HG02943 (cell line): ENCODE measurements around the gene SPSB4.

Experiments
- ATAC-seq: cut with Tn5 transposase; IDR thresholded peaks from one replicate; pipeline ENCODE4 v1.9.1; 2021; ENCODE audit warnings: mild to moderate bottlenecking, low read depth, moderate library complexity; ENCODE audit not compliant: unreplicated experiment

The SPSB4 gene

GRCh38 chr3:141093397-141093796 lies 42.2 kb downstream of the SPSB4 start:
- no peak for ATAC-seq

DNA sequence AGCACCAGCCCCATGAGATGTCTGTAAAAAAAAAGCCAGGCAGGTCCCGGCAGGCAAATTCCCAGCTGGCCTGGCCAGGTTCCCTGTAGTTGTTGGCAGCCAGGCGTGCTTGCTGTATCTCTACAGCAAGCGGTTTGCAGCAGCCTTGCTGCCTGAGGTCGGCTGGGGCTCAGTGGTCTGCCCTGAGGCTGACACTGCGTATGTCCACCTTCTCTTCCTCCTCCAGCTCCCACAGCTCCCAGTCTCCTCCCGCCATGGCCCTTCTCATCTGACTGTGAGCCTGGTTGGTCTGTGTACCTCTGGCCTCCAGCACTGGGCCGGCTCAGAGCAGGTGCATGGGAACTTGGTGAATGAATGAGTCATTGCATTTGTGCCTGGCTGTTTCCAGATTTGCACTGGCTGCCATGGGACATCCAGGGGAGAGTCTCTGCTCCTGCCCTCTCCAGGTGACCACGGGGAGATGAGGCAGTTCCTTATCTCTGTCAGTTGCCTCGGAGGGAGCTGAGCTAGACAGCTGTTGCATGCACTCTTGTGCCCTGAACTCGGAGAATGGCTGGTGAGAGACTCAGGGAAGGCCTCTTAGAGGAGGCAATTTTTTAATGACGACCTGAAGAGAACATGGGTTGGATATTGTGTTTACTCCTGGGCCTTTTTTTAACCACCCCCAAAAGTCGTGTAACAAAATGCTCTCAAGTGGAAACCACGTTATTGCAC lies 43.0 kb downstream of the SPSB4 start:
- no peak for ATAC-seq

DNA sequence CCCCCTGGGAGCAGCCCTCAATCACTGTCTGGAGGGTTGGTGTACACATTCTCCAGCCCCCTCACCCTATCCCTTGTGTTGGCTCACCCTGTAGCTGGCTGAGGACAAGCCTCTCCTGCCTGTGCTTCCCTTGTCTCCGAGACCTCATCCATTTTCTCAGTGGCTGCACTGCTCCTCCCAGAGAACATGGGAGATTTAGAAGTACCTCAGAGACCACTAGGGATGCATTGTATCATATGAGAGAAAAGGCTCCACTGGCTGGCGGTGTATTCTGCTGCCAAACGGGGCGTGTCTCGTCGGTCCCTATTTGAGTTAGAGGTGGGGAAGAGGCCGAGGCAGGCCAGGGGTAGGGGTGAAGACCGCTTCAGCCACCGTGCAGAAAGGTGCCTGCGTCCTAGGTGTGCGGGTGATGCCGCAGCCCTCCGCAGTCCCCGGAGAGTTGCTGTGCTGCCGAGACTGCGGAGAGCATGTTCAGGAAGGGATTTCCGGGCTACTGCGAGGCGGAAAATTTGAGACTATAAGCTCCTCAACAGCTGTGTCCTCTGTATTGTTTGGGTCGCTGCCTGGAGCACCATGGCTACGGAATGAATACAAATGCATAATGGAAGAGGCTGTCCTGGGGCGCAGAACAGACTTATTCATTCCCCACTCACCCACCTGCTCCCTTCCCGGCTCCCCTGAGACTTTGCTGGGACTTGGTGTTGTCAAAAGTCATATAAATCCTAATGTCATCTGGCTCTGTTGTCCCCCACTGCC lies 43.8 kb downstream of the SPSB4 start:
- ATAC-seq: no peak

- no peak for ATAC-seq
Measured at GRCh38 chr3:141095546-141095937, 44.4 kb downstream of the SPSB4 start.

DNA sequence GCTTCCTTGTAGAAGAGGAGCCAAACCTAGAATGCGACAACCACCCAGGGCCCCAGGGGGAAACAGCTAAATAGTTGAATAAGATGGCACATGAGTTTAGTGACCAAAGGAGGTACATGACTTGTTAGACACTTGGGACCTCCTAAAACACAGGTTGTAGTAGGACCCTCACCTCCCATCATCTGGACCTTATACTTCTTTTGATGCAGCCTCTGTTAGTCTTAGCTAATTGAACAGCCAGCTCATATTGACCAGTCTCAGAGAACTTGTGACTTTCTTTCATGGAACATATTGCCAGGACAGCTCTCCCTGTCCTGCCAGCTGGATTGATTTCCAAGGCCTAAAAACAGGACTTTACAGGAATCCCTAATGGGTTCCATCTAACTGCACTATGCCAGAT lies 45.0 kb downstream of the SPSB4 start:
- ATAC-seq: no peak

DNA sequence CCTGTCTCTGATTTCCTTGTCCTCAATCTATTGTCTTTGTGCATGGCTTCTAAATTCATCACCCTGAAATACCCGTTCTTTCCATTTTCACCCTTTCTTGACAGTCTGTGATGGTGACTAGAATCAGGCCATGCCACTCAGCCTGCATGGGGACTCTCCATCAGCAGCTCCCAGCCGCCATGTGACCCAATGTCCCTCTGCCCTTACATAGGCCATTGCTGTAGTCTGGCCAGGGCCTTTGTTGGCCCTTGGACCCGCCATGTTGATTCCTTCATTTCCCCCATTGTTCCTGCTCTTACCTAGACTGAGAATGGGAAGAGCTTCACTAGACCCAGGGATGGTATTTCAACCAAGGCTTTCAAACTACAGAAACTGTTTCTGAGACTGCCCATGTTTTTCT lies 45.8 kb downstream of the SPSB4 start:
- ATAC-seq: no peak

- no peak for ATAC-seq
Measured at GRCh38 chr3:141100112-141100511, 49.0 kb downstream of the SPSB4 start.

DNA sequence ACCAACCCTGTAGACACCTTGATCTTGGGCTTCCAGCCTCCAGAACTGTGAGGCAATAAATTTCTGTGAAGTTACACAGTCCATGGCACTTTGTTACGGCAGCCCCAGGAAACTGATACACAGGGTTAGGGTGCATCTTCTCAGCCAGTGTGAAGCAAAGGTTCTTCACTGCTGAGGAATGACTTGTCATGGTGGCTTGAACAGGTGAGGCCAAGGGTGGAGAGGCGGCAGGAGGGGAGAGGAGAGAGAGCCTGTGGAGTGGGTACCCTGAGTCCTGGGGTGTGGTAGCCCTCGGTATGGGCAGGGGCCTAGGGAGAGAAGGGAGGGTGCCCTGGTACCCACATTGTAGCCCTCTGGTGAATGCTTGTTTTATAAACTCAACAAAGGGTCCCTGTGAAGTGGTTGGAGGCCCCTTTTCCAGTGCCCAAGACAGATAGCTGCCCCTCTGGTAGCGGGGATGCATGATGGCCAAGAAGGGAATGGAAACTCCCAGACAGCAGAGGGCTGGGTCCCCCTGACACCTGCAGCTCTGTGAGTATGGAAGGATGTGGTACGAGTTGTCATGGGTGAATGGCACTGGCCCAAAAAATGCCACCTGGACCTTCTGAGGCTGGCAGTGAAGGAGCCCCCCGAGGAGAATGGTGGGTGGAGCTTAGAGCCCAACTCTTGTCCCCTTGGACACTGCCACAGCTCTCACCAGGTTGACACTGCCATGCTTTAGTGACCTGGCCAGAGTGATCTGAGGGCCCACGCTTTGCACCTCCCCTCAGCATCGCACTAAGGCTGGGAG lies 49.6 kb downstream of the SPSB4 start:
- ATAC-seq: no peak

DNA sequence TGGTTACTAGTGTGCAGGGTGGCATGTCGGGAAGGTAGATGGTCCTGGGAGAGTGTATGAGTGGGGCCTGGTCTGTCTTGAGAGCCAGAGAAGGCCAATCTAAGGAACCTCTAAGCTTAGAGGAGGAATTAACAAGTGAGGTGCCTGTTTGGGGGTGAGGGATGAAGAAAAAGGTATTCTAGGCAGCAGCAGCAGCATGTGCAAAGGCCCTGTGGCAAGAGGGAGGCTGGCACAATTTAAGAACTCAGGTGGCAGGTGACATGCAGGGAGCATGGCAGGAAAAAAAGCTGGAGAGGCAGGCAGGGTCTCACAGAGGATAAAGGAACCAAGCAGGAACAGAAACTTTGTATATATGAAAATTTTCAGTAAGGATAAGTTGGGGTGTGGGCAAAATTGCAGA lies 51.2 kb downstream of the SPSB4 start:
- ATAC-seq: no peak

DNA sequence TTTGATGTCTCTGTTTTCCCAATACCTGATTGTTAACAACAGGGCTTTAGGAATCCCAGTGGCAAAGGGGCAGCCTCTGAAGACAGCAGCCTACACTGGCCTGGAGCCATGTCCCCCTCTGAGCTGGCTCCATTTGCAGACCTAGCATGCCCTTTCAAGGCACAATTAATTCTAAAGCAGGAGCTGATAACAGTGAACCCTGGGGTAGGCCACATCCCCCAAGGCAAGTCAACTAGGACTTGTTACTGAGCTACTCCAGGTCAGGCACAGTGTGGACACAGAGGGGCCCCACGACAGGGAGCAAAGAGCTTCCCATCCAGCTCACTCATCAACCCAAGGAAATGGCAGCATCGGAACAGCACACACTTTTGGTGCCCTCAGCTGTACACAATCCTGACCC lies 51.9 kb downstream of the SPSB4 start:
- ATAC-seq: no peak

DNA sequence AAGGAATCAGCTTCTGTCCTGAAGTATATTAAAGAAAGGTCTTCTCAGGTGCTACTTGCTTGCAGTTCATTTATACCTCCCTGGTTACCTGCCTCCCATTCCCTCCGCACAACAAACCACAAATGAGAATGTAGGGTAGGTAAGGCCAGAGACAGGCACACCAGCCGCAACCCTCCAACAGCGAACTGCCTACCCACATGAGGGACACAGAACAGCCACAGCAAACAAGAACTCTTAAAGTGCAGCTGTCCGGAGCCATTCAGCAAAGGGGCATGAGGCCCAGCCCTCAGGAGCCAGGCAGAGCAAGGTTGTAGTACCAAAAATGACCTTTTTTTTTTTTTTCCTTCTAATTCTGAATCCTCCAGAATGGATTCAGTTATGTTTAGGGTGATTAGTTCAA lies 52.4 kb downstream of the SPSB4 start:
- ATAC-seq: no peak

DNA sequence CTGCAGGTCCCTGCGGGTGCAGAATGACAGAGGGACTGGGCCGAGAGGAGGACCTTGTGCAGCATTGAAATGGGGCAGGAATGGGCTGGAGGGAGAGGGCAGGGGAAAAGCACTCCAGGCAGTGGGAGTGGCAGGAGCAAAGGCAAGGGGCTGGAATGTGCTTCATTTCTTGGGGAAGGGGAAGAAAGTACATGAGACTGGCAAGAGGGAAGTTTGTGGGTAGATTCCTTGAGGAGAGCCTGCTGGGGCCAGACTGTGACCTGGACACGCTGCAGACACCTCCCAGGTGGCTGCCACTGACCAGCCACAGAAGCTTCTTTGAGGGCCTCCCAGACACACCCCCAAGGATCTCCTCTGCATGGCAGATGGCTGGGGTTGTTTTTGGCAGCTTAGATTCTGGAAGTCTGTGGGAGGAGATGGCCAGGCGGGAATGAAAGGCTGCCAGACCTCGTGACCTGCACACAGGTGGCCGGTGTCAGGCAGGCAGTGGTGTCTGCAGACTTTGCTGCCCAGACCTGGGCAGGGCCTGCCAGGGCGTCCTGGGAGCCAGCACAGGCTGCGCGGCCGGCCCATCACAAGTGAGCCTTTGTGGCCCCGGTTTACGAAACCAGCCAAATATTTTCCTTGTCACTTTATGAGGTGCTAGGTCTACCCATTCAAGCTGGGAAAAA lies 53.1 kb downstream of the SPSB4 start:
- ATAC-seq: no peak

GRCh38 chr3:141105828-141106628 lies 54.9 kb downstream of the SPSB4 start:
- peak; percentile 67 for ATAC-seq

DNA sequence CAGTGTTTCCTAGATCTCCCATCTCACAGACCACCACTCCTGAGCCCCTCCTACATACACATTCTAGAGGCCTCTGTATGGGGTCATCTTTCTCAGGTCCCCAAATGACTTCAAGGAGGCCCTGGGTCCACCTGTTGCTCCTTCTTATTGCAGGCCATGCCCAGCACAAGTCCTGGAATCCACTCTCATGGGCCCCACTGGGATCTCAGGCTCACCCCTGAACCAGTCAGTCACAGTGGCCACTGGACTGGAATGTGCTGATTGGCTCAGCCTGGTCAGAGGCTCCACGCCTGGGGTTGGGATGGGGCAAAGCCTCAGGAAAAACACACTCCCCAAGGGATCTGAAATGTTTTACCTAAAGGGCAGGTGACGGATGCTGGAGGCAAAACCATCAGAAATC lies 55.7 kb downstream of the SPSB4 start:
- no peak for ATAC-seq

DNA sequence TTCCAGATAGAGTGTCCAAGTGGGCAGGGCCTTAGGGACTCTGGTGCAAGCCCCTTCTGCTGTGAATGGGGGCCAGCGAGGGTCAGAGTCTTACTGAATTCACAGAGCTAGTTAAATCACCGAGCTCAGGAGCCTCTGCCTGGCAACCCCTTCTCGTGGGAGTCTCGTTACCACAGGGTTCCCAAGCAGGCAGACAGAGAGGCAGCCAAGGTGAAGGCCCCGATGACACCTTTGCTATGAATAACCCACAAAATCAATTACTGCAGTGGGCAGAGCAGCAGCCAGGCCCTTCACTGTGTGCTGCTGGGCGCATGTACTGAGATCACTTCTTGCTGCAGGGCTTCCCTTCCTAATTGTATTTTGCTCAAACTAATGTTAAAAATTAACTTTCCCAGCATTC lies 56.9 kb downstream of the SPSB4 start:
- no peak for ATAC-seq

DNA sequence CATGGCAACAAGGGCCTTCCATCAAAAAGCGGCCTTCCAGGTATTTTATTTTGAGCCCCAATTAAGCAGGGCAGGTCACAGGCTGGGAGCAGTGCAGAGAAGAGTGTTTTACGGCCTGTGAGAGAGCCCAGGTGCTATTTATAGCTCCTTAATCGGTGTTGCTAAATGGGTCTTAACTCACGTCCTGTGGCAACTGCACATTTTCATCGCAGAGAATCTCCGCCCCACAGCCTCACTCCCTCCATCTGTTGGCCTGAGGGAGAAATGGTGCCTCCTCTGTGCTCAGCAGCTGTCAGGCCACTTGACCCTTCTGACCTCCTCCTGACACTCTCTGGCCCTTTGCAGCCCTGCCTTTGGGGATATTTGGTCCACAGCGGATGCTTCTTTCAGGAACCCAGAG lies 58.6 kb downstream of the SPSB4 start:
- no peak for ATAC-seq

DNA sequence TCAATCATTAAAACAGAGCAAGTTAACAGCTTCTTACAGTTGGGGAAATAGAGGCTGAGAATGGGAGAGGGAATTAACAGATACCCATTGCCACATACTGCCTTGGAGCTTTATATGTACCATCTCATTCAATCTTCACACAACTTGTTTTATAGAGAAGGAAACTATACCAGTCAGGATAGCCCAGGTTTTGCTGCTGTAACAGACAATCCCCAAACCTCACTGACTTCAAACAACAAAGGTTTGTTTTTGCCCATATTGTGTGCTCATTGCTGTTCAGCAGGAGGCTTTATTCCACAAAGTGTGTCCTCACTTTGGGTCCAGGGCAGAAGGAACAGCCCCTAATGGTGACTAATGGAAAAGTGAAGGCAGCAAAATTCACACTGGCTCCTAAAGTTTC lies 59.2 kb downstream of the SPSB4 start:
- no peak for ATAC-seq

DNA sequence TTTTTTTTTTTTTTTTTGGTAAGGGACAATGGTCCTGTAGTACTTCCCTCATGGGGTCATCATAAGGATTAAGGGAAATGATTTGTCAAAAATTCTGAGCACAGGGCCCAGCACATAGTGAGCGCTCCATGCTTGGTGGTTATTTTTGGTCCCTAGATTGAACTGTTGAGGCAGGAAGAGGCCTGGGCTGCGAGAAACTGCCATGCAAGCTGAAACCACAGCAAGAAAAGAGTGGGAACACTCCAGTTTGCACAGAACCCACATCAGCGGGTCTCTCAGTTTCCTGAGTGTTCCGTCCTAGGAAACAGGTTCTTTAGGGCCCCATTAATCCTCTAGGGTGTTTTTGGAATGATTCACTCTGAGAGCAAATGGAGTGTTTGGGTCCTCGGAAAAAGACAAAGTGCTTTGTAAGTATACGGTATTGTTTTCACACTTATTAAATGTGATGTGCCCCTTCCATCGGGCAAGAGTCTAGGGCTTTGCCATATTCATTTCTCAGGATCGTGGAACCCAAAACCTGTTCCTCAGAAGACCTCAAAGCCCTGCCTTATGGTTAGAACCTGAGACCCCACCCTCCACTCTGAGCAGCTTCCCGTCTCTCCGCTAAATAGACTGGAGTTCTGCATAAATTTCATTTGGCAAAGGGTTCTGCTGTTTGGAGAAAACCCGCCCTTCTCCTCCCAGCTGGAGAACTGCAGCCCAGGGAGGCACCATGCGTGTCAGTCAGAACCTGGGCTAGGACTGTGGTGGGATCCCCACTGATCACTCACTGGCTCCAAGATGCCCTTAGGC lies 60.4 kb downstream of the SPSB4 start:
- no peak for ATAC-seq

- no peak for ATAC-seq
Measured at GRCh38 chr3:141112686-141113297, 61.6 kb downstream of the SPSB4 start.
